Right lobe of liver (tissue), 4 donors: ENCODE results near the gene CACNB1.

ENCODE experiments used
- CTCF ChIP-seq, 4 donors: fragments of 200-600 bp in 3 of 4; fragments of 450-650 bp in 1 of 4; IDR thresholded peaks; one replicate each; pipeline versions ENCODE4 v1.5.1 to v1.8.0; 2016 to 2022; ENCODE audit warnings: antibody characterized with exemption in 4 of 4, mild to moderate bottlenecking in 2 of 4
- POLR2A ChIP-seq: fragments of 450-650 bp; IDR thresholded peaks from one replicate; pipeline ENCODE4 v1.6.1; 2017; ENCODE audit warnings: antibody characterized with exemption, mild to moderate bottlenecking
- donor health status: DM: no; HTN: no; CAD: no.
- donor health status: DM: no; HTN: no; CAD: no.
- donor health status: DM: no; HTN: yes; CAD: no.

- no peak for TF ChIP-seq POLR2A
- no peak for TF ChIP-seq CTCF (IDR thresholded peaks at IDR 0.05)
These were observed 22.2 kb upstream of the CACNB1 start for GRCh38 chr17:39219647-39220154.
